Neural cell (in vitro differentiated cells): ENCODE measurements around the gene CHRM4.

Source experiments
- CTCF ChIP-seq: fragments of 450-650 bp; IDR thresholded peaks from 2 replicates; pipeline ENCODE4 v1.5.1; 2014; ENCODE audit warnings: antibody characterized with exemption, mild to moderate bottlenecking, moderate library complexity; ENCODE audit not compliant: poor library complexity, severe bottlenecking
- EP300 ChIP-seq: fragments of 450-650 bp; conservative IDR thresholded peaks from 2 replicates; pipeline ENCODE4 v1.6.1; 2014; ENCODE audit warnings: antibody characterized with exemption, mild to moderate bottlenecking, moderate library complexity; ENCODE audit not compliant: poor library complexity, severe bottlenecking
- EZH2 ChIP-seq: fragments of 200-600, 300-800 bp; shearing (Covaris generic), sonication (generic); IDR thresholded peaks from 2 replicates; pipeline ENCODE4 v1.6.1; 2014; ENCODE audit warnings: antibody characterized with exemption, low read length, borderline replicate concordance, mild to moderate bottlenecking; ENCODE audit not compliant: insufficient read depth, poor library complexity, severe bottlenecking
- MXI1 ChIP-seq: fragments of 450-650 bp; conservative IDR thresholded peaks from 2 replicates; pipeline ENCODE4 v1.6.1; 2014; ENCODE audit warnings: antibody characterized with exemption, mild to moderate bottlenecking; ENCODE audit not compliant: poor library complexity, severe bottlenecking
- POLR2AphosphoS5 ChIP-seq: IDR thresholded peaks from 2 replicates; pipeline ENCODE4 v1.6.1; 2012
- RAD21 ChIP-seq: fragments of 450-650 bp; conservative IDR thresholded peaks from 2 replicates; pipeline ENCODE4 v1.6.1; 2014; ENCODE audit warnings: antibody characterized with exemption, mild to moderate bottlenecking, moderate library complexity
- REST ChIP-seq: IDR thresholded peaks from 2 replicates; pipeline ENCODE4 v1.6.1; 2012; ENCODE audit warnings: borderline replicate concordance
- SMC3 ChIP-seq: fragments of 450-650 bp; conservative IDR thresholded peaks from 2 replicates; pipeline ENCODE4 v1.6.1; 2014; ENCODE audit warnings: antibody characterized with exemption, mild to moderate bottlenecking, moderate library complexity; ENCODE audit not compliant: poor library complexity
- TAF1 ChIP-seq: IDR thresholded peaks from 2 replicates; pipeline ENCODE4 v1.6.1; 2012; ENCODE audit warnings: low read depth

GRCh38 chr11:46361283-46362155, 30.1 kb downstream of the CHRM4 start:
- TF ChIP-seq CTCF (no peak), POLR2AphosphoS5 (no peak), REST (no peak), EP300 (no peak), TAF1 (no peak), RAD21 (no peak), MXI1 (no peak), EZH2 (no peak), SMC3 (no peak)
